Thyroid gland (tissue), 4 donors: ENCODE data around the gene GPR42.

ENCODE experiments used
- CTCF ChIP-seq, 6 experiments: fragments of 200-600 bp in 3 of 6; fragments of 450-650 bp in 3 of 6; sonication (generic) in 3 of 6; IDR thresholded peaks; one replicate each; pipeline ENCODE4 v1.5.1; 2016 to 2019; ENCODE audit warnings: antibody characterized with exemption in 6 of 6, mild to moderate bottlenecking in 2 of 6, inconsistent platforms in 1 of 6, moderate library complexity in 1 of 6
- POLR2A ChIP-seq, 2 donors: fragments of 450-650 bp; IDR thresholded peaks; one replicate each; pipeline ENCODE4 v1.6.1; 2017; ENCODE audit warnings: antibody characterized with exemption in 2 of 2, mild to moderate bottlenecking in 2 of 2, moderate library complexity in 1 of 2

DNA sequence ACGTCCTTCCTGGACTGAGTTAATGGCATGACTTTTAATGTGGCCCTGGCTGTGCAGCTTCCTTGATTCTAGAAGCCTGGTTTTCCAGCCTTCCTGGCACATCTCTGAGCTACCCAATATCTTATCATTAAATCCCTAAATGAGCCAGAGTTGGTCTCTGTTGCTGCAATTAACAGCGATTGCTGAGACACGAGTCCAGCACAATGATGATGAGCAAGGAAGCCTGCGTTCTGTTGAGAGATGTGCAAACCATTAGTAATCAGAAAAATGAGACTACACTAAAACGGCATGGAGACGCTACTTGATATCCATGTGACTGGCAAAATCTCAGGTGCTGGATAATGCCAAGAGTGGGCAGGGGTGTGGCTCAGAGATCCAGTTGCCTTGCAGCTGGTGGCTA is 26.2 kb downstream of the GPR42 start:
- no peak for TF ChIP-seq CTCF (IDR thresholded peaks at IDR 0.05)
- no peak for TF ChIP-seq POLR2A (IDR thresholded peaks at IDR 0.05)
